Liver (tissue), 9 donors: ENCODE measurements around the gene IKBKE. TPM values are rescaled to one million over a fixed set of nuclear protein-coding genes. Genes with fewer than 3 reads are reported as not detected.

Experiments used
- DNase-seq: peaks from one replicate; pipeline ENCODE4 v3.0.0-alpha.2; 2017; ENCODE audit warnings: low spot score
- H3K27ac ChIP-seq, 2 donors: one replicate each; pipeline ENCODE4 v1.7.0; 2013; ENCODE audit warnings: inconsistent platforms in 2 of 2, low read length in 2 of 2, control low read depth in 1 of 2, low read depth in 1 of 2, mild to moderate bottlenecking in 1 of 2
- H3K27me3 ChIP-seq, 4 donors: one replicate each; pipeline versions ENCODE4 v1.6.1 to v1.7.0; 2013; ENCODE audit warnings: low read length in 3 of 4, inconsistent platforms in 1 of 4, mild to moderate bottlenecking in 1 of 4, moderate library complexity in 1 of 4; ENCODE audit not compliant: control insufficient read depth in 4 of 4, insufficient read depth in 4 of 4
- H3K36me3 ChIP-seq, 4 donors: one replicate each; pipeline versions ENCODE4 v1.6.1 to v1.7.0; 2013; ENCODE audit warnings: low read length in 3 of 4, mild to moderate bottlenecking in 3 of 4, low read depth in 1 of 4, moderate library complexity in 1 of 4; ENCODE audit not compliant: control insufficient read depth in 4 of 4, insufficient read depth in 3 of 4
- H3K4me1 ChIP-seq, 4 donors: one replicate each; pipeline versions ENCODE4 v1.6.1 to v1.7.0; 2013; ENCODE audit warnings: low read length in 3 of 4, mild to moderate bottlenecking in 3 of 4, moderate library complexity in 1 of 4; ENCODE audit not compliant: control insufficient read depth in 4 of 4, insufficient read depth in 4 of 4
- H3K4me3 ChIP-seq, 3 donors: one replicate each; pipeline versions ENCODE4 v1.6.1 to v1.7.0; 2013; ENCODE audit warnings: low read length in 3 of 3, control low read depth in 1 of 3, low read depth in 1 of 3, mild to moderate bottlenecking in 1 of 3
- H3K9ac ChIP-seq, 2 donors: one replicate each; pipeline ENCODE4 v1.7.0; 2013; ENCODE audit warnings: low read length in 2 of 2, mild to moderate bottlenecking in 2 of 2, moderate library complexity in 2 of 2, control low read depth in 1 of 2, low read depth in 1 of 2
- H3K9me3 ChIP-seq, 4 donors: one replicate each; pipeline versions ENCODE4 v1.6.1 to v1.7.0; 2013; ENCODE audit warnings: low read length in 3 of 4; ENCODE audit not compliant: control insufficient read depth in 4 of 4
- ATF3 ChIP-seq: IDR thresholded peaks from 2 replicates; pipeline ENCODE4 v1.6.1; 2016; ENCODE audit warnings: antibody characterized with exemption
- CTCF ChIP-seq: fragments of 150-350 bp; IDR thresholded peaks from 2 replicates; pipeline ENCODE4 v1.5.1; 2017; ENCODE audit warnings: improper control_type of control experiment, low read depth, low read length; ENCODE audit not compliant: missing input control
- EGR1 ChIP-seq, 2 donors: IDR thresholded peaks; 2 replicates each; pipeline ENCODE4 v1.6.1; 2016 to 2018; ENCODE audit warnings: antibody characterized with exemption in 2 of 2, low read depth in 2 of 2
- FOXA1 ChIP-seq: IDR thresholded peaks from 2 replicates; pipeline ENCODE4 v1.6.1; 2016; ENCODE audit warnings: antibody characterized with exemption
- FOXA2 ChIP-seq: IDR thresholded peaks from 2 replicates; pipeline ENCODE4 v1.6.1; 2016; ENCODE audit warnings: antibody characterized with exemption
- GABPA ChIP-seq, 2 donors: IDR thresholded peaks in 1 of 2; conservative IDR thresholded peaks in 1 of 2; 2 replicates each; pipeline ENCODE4 v1.6.1; 2016; ENCODE audit warnings: antibody characterized with exemption in 2 of 2, mild to moderate bottlenecking in 1 of 2, moderate library complexity in 1 of 2
- HNF4A ChIP-seq, 2 donors: conservative IDR thresholded peaks; 2 replicates each; pipeline ENCODE4 v1.6.1; 2016; ENCODE audit warnings: antibody characterized with exemption in 2 of 2, mild to moderate bottlenecking in 2 of 2
- HNF4G ChIP-seq: IDR thresholded peaks from 2 replicates; pipeline ENCODE4 v1.6.1; 2016; ENCODE audit warnings: antibody characterized with exemption
- JUND ChIP-seq, 2 donors: IDR thresholded peaks; 2 replicates each; pipeline ENCODE4 v1.6.1; 2016; ENCODE audit warnings: antibody characterized with exemption in 2 of 2
- MAX ChIP-seq: IDR thresholded peaks from 2 replicates; pipeline ENCODE4 v1.6.1; 2016; ENCODE audit warnings: antibody characterized with exemption
- NR2F2 ChIP-seq: IDR thresholded peaks from 2 replicates; pipeline ENCODE4 v1.6.1; 2016; ENCODE audit warnings: antibody characterized with exemption
- RAD21 ChIP-seq, 2 donors: IDR thresholded peaks; 2 replicates each; pipeline ENCODE4 v1.6.1; 2016; ENCODE audit warnings: antibody characterized with exemption in 2 of 2, mild to moderate bottlenecking in 2 of 2
- REST ChIP-seq: IDR thresholded peaks from 2 replicates; pipeline ENCODE4 v1.6.1; 2016; ENCODE audit warnings: antibody characterized with exemption, mild to moderate bottlenecking
- RXRA ChIP-seq, 2 donors: IDR thresholded peaks; 2 replicates each; pipeline ENCODE4 v1.6.1; 2017 to 2018; ENCODE audit warnings: antibody characterized with exemption in 2 of 2, mild to moderate bottlenecking in 1 of 2
- SP1 ChIP-seq: IDR thresholded peaks from 2 replicates; pipeline ENCODE4 v1.6.1; 2018; ENCODE audit warnings: antibody characterized with exemption, mild to moderate bottlenecking
- TAF1 ChIP-seq: conservative IDR thresholded peaks from 2 replicates; pipeline ENCODE4 v1.6.1; 2016; ENCODE audit warnings: antibody characterized with exemption, mild to moderate bottlenecking
- YY1 ChIP-seq: IDR thresholded peaks from 2 replicates; pipeline ENCODE4 v1.6.1; 2016; ENCODE audit warnings: antibody characterized with exemption, mild to moderate bottlenecking
- ZBTB33 ChIP-seq: IDR thresholded peaks from 2 replicates; pipeline ENCODE4 v1.6.1; 2016; ENCODE audit warnings: antibody characterized with exemption
- WGBS: extraction: QIAGEN DNeasy Blood & Tissue Kit; methylation state at CpG from one replicate; pipeline ENCODE4 v1.1.7; 2013; 5-methylcytosine and 5-hydroxymethylcytosine counted together
- polyA plus RNA-seq, 2 donors: library from polyadenylated mRNA; stranded (reverse) in 1 of 2; unstranded in 1 of 2; fragments of 200-250 nt in 1 of 2; fragments of >200 nt in 1 of 2; fragmentation: Nextera tagmentation in 1 of 2; extraction: Ambion mirVana in 1 of 2; gene quantifications; one replicate each; pipeline versions ENCODE4 v1.2.1 to v1.2.3, GENCODE V29; 2013 to 2015
- total RNA-seq, 2 donors: library from RNA; depleted of rRNA; stranded (reverse); fragments of >200 nt; gene quantifications; one replicate each; pipeline ENCODE4 v1.2.3, GENCODE V29; 2014
- donor health status: healthy.
- donor health status: healthy.
- donor health status: healthy.
- donor health status: healthy.
- donor health status: healthy.

IKBKE gene
- total and polyA plus RNA-seq, 4 donors = 0.81 to 3.9 (median 1.5) TPM

- Histone ChIP-seq H3K9me3 (no peaks in the 10 kb centered on the region), H3K27ac (no peak overlapping the region), H3K4me3 (no peak overlapping the region), H3K36me3 (no peaks in the 10 kb centered on the region), H3K9ac (no peak overlapping the region), H3K4me1 (peaks cover 2 to 26% (median 7%) of the 10 kb centered on the region in 4 donors), H3K27me3 (no peaks in the 10 kb centered on the region)
- WGBS = 97% methylated on average over 10 of the region's 10 CpGs
- TF ChIP-seq REST (no peak), HNF4A (conservative IDR thresholded peaks at IDR 0.05) (no peak), EGR1 (IDR thresholded peaks at IDR 0.05; ENCODE audit: low read depth in 2 of 2) (no peak), FOXA2 (no peak), CTCF (no peak), ZBTB33 (no peak), MAX (no peak), RAD21 (IDR thresholded peaks at IDR 0.05) (no peak), RXRA (IDR thresholded peaks at IDR 0.05) (no peak), GABPA (IDR thresholded peaks at IDR 0.05 in 1 of 2, conservative IDR thresholded peaks at IDR 0.05 in 1 of 2) (no peak), HNF4G (no peak), NR2F2 (no peak), TAF1 (no peak), FOXA1 (no peak), JUND (IDR thresholded peaks at IDR 0.05) (no peak), ATF3 (no peak), YY1 (no peak), SP1 (no peak)
- DNase-seq = no peak
Measured at GRCh38 chr1:206492589-206492988, 22.3 kb downstream of the IKBKE start.
